Measurements from ENCODE around the gene CCSER1. TPM values are rescaled to one million over a fixed set of nuclear protein-coding genes. Genes with fewer than 3 reads are reported as not detected.

Gene CCSER1
- total and polyA plus RNA-seq, 4 donors = 0.18 to 2.3 (median 1.2) TPM

DNA sequence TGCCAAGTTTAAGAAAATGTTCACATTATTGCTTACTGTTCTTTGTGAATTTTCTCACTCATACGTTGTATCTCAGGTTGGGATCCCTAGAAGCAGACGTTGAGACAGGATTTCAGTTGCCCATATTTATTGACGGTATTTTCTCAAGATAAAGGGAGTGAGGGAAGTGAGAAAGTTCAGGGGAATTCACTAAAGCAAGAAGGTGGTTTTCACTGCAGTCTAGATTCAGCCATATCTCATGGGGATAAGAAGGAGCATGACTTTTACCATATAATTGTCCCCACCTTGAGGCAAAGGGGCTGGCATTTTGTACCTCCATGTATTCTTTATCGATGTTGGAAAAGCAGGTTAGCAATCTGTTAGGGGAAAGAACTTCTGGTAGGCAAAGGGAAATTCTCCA, 543.0 kb downstream of the CCSER1 start:
- no peak for TF ChIP-seq JUND (IDR thresholded peaks at IDR 0.05)
- no peak for TF ChIP-seq NR2F2 (IDR thresholded peaks at IDR 0.05)
- TF ChIP-seq, protein P1, sequence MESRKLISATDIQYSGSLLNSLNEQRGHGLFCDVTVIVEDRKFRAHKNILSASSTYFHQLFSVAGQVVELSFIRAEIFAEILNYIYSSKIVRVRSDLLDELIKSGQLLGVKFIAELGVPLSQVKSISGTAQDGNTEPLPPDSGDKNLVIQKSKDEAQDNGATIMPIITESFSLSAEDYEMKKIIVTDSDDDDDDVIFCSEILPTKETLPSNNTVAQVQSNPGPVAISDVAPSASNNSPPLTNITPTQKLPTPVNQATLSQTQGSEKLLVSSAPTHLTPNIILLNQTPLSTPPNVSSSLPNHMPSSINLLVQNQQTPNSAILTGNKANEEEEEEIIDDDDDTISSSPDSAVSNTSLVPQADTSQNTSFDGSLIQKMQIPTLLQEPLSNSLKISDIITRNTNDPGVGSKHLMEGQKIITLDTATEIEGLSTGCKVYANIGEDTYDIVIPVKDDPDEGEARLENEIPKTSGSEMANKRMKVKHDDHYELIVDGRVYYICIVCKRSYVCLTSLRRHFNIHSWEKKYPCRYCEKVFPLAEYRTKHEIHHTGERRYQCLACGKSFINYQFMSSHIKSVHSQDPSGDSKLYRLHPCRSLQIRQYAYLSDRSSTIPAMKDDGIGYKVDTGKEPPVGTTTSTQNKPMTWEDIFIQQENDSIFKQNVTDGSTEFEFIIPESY (IDR thresholded peaks at IDR 0.05) = no peak
- no peak for TF ChIP-seq RAD21 (IDR thresholded peaks at IDR 0.05)
- TF ChIP-seq, protein P2, sequence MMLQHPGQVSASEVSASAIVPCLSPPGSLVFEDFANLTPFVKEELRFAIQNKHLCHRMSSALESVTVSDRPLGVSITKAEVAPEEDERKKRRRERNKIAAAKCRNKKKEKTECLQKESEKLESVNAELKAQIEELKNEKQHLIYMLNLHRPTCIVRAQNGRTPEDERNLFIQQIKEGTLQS (IDR thresholded peaks at IDR 0.05) = no peak
- TF ChIP-seq RXRA (IDR thresholded peaks at IDR 0.05) = no peak
- no peak for TF ChIP-seq SP1 (IDR thresholded peaks at IDR 0.05)
- no peak for TF ChIP-seq YY1 (IDR thresholded peaks at IDR 0.05)
- no peak for TF ChIP-seq TAF1 (conservative IDR thresholded peaks at IDR 0.05)
- TF ChIP-seq, protein P3, sequence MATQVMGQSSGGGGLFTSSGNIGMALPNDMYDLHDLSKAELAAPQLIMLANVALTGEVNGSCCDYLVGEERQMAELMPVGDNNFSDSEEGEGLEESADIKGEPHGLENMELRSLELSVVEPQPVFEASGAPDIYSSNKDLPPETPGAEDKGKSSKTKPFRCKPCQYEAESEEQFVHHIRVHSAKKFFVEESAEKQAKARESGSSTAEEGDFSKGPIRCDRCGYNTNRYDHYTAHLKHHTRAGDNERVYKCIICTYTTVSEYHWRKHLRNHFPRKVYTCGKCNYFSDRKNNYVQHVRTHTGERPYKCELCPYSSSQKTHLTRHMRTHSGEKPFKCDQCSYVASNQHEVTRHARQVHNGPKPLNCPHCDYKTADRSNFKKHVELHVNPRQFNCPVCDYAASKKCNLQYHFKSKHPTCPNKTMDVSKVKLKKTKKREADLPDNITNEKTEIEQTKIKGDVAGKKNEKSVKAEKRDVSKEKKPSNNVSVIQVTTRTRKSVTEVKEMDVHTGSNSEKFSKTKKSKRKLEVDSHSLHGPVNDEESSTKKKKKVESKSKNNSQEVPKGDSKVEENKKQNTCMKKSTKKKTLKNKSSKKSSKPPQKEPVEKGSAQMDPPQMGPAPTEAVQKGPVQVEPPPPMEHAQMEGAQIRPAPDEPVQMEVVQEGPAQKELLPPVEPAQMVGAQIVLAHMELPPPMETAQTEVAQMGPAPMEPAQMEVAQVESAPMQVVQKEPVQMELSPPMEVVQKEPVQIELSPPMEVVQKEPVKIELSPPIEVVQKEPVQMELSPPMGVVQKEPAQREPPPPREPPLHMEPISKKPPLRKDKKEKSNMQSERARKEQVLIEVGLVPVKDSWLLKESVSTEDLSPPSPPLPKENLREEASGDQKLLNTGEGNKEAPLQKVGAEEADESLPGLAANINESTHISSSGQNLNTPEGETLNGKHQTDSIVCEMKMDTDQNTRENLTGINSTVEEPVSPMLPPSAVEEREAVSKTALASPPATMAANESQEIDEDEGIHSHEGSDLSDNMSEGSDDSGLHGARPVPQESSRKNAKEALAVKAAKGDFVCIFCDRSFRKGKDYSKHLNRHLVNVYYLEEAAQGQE (IDR thresholded peaks at IDR 0.05) = no peak
- no peak for TF ChIP-seq GABPA (IDR thresholded peaks at IDR 0.05 in 1 of 2, conservative IDR thresholded peaks at IDR 0.05 in 1 of 2)
- TF ChIP-seq, protein P4, sequence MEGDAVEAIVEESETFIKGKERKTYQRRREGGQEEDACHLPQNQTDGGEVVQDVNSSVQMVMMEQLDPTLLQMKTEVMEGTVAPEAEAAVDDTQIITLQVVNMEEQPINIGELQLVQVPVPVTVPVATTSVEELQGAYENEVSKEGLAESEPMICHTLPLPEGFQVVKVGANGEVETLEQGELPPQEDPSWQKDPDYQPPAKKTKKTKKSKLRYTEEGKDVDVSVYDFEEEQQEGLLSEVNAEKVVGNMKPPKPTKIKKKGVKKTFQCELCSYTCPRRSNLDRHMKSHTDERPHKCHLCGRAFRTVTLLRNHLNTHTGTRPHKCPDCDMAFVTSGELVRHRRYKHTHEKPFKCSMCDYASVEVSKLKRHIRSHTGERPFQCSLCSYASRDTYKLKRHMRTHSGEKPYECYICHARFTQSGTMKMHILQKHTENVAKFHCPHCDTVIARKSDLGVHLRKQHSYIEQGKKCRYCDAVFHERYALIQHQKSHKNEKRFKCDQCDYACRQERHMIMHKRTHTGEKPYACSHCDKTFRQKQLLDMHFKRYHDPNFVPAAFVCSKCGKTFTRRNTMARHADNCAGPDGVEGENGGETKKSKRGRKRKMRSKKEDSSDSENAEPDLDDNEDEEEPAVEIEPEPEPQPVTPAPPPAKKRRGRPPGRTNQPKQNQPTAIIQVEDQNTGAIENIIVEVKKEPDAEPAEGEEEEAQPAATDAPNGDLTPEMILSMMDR (IDR thresholded peaks at IDR 0.05; ENCODE audit: low read depth, low read length, missing input control) = no peak
- TF ChIP-seq HNF4A (conservative IDR thresholded peaks at IDR 0.05) = no peak
- TF ChIP-seq EGR1 (IDR thresholded peaks at IDR 0.05; ENCODE audit: low read depth in 2 of 2) = no peak
- TF ChIP-seq HNF4G (IDR thresholded peaks at IDR 0.05) = no peak
- no peak for TF ChIP-seq FOXA2 (IDR thresholded peaks at IDR 0.05)
- TF ChIP-seq, protein P5, sequence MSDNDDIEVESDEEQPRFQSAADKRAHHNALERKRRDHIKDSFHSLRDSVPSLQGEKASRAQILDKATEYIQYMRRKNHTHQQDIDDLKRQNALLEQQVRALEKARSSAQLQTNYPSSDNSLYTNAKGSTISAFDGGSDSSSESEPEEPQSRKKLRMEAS (IDR thresholded peaks at IDR 0.05) = no peak
- no peak for TF ChIP-seq FOXA1 (IDR thresholded peaks at IDR 0.05)

More for the DNA sequence above, 543.0 kb downstream of the CCSER1 start:
- H3K27ac ChIP-seq (ENCODE audit: low read depth in 1 of 2, low read length in 2 of 2) = no peak overlapping the region
- H3K4me1 ChIP-seq (ENCODE audit: control insufficient read depth in 4 of 4, insufficient read depth in 4 of 4, low read length in 3 of 4) = no peaks in the 10 kb centered on the region
- H3K27me3 ChIP-seq (ENCODE audit: control insufficient read depth in 4 of 4, insufficient read depth in 4 of 4, low read length in 3 of 4) = no peaks in the 10 kb centered on the region
- H3K4me3 ChIP-seq (ENCODE audit: low read depth in 1 of 3, low read length in 3 of 3) = no peak overlapping the region
- 46% methylated on average over 4 of the region's 4 CpGs for WGBS
- H3K36me3 ChIP-seq (ENCODE audit: control insufficient read depth in 4 of 4, insufficient read depth in 3 of 4, low read depth in 1 of 4, low read length in 3 of 4) = no peaks in the 10 kb centered on the region
- DNase-seq (ENCODE audit: low spot score) = no peak
- H3K9ac ChIP-seq (ENCODE audit: low read depth in 1 of 2, low read length in 2 of 2) = no peak overlapping the region
- peaks cover 0 to 3% (median 0%) of the 10 kb centered on the region in 4 donors for H3K9me3 ChIP-seq (ENCODE audit: control insufficient read depth in 4 of 4, low read length in 3 of 4)

All from liver (tissue), 9 donors.